ENCODE results near the gene ICA1. TPM values are rescaled to one million over a fixed set of nuclear protein-coding genes. Genes with fewer than 3 reads are reported as not detected.

The ICA1 gene
- 1.2 and 1.3 TPM in 2 replicates for total RNA-seq

DNA sequence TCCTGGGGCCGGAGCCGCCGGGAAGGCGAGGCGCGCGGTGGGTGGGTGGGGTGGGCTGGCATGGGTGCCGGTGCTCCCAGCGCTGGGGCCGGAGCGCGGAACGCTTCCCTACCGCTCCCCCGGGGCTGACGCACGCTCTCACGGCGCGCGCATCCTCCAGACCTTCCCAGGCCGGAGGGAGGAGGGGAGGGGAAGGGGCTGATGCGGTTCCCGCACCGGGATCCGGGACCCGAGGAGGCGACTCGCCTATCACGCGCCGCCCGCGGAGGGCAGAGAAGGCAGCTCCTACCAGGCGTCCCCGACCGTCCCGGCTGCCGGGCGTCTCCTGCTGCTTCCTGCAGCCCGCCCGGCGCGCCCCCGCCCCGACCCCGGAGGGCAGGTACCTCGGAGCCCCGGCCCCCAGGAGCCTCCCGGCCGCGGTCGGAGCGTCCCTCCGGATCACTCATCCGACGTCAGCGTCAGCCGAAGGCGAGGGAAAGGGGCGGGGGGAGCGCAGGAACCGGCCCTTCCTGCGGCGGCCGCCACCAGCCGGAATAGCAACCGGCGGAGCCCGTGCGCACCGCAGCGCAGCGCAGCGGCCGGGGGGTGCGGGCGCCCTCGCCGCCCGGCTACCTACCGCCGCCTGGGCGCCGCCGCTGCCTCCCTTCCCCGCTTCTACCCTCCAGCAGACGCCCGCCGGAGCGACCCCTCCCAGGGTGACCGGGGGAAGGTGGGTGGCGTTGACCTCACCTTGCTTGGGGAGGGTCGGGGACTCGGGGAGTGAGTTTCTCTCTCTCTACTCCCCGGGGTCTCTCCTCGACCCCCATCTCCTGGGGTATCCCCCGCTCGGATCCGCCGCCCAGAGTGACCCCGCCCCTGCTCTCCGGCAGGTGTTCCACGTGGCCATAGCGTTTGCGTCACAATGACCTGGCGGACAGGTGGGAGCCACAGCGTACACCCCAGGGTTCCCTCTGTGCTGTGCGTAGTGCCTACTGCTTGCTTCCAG, at the start of gene ICA1:
TSS of gene ICA1 (minus strand) at position 457 of the 985 bp plus-strand sequence. CDS start 26,241 bp downstream, outside the sequence.
- intact Hi-C loops (cut with micrococcal nuclease): no loop called here

DNA sequence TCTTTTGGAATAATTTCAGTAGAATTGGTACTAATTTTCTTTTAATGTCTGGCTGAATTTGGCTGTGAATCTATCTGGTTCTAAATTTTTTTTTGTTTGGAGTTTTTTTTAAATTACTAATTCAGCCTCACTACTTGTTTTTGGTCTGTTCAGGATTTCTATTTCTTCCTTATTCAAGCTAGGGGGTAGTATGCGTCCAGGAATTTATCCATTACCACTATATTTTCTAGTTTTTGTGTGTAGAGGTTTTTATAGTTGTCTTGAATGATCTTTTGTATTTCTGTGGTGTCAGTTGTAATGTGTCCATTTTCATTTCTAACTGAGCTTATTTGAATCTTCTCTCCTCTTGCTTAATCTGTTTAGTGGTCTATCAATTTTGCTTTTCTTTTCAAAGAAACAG, 48.9 kb upstream of the ICA1 start:
- intact Hi-C loops (cut with micrococcal nuclease): no loop called here

DNA sequence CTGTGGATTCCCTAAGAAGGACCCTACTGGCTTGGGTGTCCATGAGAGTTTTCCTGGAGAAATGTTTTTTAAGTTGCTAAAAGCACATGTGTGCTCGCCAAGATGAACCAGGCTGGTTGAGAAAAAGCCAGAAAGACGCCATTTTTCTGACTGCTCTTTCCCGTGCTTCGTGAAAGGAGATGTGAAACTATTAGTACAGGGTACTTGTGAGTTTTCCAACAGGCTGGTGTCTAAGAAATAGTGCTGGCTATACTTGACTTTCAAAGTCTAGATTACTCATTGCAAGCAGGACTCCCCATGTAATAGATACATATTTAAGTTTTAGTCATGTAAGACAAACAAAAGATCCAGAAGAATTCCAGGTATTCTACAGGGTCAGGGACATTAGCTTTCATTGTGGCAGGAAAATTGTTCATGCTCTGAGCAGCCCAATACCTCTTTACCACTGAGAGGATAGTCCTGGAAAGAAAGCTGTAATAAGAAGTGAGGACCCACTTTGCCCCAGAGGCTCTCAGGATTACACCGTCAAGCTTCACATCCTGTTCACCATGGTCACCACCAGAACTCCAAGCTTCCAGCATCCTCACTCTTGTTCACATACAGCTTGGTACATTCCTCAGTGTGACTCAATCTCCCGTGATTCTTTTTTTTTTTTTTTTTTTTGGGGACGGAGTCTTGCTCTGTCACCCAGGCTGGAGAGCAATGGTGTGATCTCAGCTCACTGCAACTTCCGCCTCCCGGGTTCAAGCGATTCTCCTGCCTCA, 43.8 kb upstream of the ICA1 start:
- intact Hi-C loops (cut with micrococcal nuclease): no loop called here

DNA sequence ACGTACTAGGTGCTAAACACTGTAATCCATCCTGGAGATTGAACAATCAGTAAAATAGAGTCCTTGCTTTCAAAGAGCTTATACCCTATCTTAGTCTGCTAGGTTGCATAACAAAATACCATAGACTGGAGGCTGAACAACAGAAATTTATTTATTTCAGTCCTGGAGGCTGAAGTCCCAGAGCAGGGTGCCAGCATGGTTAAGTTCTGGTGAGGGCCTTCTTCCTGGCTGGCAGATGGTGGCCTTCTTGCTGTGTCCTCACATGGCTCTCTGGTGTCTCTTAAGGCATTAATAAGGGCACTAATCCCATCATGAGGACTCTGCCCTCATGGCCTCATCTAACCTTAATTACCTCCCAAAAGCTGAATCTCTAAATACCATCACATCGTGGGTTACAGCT, 43.1 kb upstream of the ICA1 start:
- intact Hi-C loops (cut with micrococcal nuclease): no loop called here

DNA sequence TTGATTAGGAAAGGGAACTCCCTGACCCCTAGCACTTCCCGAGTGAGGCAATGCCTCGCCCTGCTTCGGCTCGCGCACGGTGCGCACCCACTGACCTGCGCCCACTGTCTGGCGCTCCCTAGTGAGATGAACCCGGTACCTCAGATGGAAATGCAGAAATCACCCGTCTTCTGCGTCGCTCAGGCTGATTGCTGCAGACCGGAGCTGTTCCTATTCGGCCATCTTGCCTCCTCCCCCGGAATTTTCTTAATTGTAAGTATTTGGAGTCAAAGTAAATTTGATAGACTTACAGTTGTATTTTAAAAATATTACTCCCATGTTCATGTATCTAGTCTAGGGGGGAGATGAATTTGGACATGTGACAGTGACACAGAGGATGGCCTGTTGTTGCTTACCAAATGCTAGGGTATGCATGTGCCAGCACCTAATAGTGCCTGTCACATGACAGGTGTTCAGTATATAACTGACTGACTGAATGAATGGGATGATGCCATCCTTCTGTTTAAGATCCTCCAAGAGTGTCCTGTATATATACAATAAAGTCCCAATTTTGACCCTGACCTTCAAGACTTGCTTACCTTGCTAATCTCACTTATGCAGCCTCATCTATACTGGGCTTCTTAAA, 42.0 kb upstream of the ICA1 start:
- intact Hi-C loops (cut with micrococcal nuclease): no loop called here

DNA sequence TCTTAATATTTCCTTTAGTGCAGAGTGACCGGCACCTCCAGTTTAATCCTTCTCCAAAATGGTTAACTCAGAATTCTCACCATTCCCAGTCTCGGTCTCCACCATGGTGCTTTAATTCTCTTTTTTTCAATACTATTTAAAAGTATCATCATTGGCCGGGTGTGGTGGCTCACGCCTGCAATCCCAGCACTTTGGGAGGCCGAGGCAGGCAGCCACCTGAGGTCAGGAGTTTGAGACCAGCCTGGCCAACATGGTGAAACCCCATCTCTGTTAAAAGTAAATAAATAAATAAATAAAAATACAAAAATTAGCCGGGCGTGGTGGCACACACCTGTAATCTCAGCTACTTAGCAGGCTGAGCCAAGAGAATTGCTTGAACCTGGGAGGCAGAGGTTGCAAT, 35.1 kb upstream of the ICA1 start:
- intact Hi-C loops (cut with micrococcal nuclease): loop anchor here (2.0 to 10.0 kb wide), 4 partner anchors 80 to 700 kb away; no protein-coding TSS in a partner anchor

DNA sequence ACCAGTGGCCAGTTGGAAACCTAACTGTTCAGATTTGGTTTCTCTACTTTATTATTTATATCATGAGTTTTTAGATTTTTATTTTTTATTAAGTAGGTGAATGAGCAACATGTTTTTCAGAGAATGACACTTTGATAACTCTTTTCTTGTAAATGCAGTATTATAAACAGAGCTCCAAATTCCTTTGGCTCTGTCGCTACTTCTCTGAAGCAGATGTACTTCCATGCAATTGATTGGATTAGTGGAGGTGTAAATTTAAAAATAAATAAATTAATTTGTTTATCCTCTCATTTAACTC, 34.3 kb upstream of the ICA1 start:
- intact Hi-C loops (cut with micrococcal nuclease): loop anchor here (1.0 to 10.0 kb wide), 5 partner anchors 79 to 1193 kb away; no protein-coding TSS in a partner anchor

DNA sequence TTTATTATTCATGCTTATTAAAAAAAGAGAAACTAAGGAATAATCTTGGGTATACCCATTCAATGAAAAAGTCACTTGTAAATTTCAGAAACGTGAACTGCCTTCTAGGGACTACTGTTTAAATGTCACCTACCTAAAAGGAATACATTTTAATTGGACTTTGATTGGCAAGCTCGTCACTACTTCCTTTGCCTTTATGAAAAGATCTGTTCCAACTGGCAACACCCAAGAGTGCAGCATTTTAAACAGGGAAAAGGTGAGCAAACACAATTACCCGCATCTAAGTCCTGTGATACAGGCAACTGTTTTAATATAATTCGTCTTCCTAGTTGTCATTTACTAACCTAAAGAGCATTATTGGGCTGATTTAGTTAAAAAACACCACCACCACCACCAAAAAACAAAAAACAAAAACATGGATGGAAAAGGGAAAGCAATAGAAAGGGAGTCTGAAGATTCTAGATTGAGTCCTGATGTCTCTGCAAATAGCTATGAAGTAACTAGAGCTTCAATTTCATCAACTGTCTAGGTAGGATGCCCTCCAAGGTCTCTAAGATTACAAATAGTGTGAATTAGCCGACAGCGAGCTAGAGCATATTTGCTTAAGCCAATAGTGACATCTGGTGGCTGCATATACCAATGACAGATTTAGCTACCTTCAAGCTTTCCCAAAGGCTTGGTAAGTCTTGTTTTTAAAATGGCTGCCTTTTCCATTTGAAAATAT, 33.8 kb upstream of the ICA1 start:
- intact Hi-C loops (cut with micrococcal nuclease): loop anchor here (1.0 to 10.0 kb wide), 5 partner anchors 78 to 1192 kb away; no protein-coding TSS in a partner anchor

DNA sequence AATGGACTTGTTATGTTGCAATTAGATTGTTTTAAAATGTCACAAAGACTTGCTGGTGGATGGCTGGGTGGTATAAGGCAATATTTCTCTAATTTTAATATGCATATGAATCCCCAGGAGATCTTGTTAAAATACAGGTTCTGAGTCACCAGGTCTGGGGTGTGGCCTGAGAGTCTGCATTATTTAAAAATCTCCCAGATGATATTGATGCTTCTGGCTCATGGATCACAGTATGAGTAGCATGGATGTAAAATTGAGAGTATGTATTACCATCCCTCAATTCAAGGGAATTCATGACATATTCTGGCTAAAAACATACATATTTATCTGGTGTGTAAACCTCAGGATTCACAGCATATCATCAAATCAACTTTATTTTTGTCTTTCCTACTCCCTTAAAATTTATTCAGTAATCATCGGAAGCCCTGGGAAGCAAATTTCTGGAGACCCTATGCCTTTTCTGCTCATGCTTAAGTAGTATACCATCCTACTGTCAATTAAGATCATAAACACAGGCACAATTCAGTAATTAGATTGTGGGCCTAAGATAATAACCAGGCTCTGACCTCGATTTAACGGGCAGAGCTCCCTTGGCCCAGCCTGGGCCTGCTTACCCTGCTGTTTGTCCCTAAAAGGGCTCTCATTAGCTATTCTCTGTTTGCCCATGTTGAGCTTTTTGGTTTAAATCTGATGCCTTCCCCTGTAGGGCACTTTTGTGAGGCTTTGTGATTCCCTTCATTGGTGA, 29.6 kb upstream of the ICA1 start:
- intact Hi-C loops (cut with micrococcal nuclease): loop anchor here (10.0 kb wide), 1 partner anchor 527 kb away; no protein-coding TSS in a partner anchor

DNA sequence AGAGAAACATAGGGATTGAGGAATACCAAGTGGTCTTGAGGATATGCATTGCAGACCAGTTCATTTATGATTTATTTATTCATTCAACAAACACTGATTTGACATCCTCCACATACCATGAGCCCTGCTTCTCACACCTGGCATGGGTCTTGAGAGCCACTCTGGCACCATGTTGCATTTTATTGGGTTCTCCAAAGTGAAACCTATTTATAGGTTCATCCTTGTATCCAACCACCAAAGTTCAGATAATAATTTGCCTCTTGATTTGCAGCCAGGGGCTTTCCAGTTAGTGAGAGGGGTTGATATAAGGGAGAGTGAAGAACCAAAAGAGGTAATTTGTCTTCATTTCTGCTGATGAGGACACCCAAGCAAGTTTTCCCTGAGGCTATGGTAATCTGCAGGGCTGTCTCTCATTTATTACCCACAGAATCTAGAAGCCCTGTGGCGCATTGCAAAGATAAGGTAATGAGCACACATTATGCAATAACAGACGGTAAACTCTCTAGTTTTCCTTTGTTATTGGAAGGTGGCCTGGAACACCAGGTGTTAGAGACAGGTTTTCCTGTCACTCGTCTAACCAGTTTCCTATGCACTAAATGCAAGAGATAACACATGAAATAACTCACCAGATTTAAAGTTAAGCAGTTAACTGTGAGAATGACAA, 28.8 kb upstream of the ICA1 start:
- intact Hi-C loops (cut with micrococcal nuclease): loop anchor here (10.0 kb wide), 1 partner anchor 526 kb away; no protein-coding TSS in a partner anchor

DNA sequence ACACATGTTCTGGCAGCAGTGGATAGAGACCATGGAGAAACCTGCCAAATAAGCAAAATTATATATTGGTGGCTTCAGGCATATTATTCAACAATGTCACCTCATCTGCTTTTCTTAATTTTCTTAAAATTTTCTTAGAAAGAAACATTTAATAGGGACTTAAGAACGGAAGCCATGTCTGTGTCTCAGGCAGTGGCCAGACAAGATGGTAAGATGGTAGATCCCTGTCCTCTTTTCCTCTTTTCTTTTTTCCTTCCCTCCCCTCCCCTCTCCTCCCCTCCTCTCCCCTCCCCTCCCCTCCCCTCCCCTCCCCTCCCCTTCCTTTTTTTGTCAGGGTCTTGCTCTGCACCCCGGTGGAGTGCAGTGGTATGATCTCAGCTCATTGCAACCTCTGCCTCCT, 24.2 kb upstream of the ICA1 start:
- intact Hi-C loops (cut with micrococcal nuclease): no loop called here

DNA sequence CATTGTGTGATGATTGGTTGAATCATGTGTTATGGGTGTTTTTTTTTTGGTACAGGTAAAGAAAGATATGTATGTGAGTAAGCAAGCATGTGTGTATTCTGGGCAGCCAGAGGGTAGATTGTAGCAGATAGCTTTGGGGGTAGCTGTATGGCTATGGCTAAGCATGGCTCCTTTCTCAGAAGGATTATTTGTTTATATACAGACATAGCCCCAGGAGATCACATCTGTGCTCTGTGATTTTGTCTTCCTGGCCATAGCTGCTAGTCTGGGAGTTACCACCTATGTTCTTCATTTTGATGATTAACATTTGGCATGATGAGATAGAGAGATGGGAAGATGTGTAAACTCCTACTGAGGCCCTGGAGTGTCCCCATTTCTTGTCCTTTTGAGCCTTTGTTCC, 23.2 kb upstream of the ICA1 start:
- intact Hi-C loops (cut with micrococcal nuclease): no loop called here

DNA sequence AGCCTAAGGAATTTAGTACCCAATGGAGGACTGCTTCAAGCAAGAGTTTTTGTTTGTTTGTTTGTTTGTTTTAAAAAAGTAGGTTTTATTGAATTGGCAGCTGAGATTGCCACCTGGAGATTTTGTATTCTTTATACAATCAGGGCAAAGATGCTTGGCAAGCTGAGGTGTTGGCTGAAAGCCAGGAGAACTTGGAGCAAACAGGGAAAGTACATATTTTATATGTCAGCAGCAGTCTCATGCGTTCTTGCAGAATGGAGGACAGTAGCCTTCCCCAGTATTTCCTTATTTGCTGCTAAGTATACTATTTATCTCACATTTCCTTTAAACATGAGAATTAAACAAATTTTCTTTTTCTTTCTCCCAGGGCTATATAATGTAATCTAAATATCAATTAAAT, 22.6 kb upstream of the ICA1 start:
- intact Hi-C loops (cut with micrococcal nuclease): no loop called here

DNA sequence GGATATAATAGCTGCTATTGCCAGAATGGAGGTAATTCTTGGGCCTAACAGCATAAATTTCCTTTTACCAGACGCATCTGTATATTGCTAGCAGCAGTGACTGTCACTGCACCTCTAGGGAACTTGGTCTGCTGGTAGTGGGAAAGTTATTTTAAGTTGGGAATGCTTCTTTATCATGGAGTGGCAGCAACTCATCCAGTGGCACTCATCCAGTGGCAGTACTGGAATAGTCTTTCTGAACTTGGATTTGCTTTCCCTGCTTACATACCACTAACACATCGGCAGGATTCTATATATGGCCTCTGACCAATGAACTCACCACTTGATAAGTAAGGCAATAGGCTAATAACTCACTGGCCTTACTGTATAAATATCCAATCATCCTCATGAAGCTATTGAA, 22.0 kb upstream of the ICA1 start:
- intact Hi-C loops (cut with micrococcal nuclease): no loop called here

DNA sequence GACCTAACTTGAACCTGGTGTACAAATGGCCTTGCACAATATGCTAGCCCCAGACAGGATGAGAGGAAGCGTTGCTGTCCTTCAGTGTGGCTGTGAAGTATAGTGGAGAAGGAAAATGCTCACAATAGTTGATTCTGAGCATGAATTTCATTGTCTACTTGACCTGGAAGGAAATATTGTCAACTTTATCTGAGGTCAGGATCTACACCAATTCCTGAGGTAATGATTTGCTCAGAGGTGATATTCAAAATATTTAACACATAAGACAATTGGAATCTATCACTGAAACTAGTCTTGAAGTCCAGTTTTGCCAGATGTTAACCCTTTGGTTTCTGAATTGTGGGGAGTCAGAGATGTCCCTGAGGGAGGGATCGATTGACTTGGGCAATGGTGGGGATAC, 20.9 kb upstream of the ICA1 start:
- intact Hi-C loops (cut with micrococcal nuclease): no loop called here

DNA sequence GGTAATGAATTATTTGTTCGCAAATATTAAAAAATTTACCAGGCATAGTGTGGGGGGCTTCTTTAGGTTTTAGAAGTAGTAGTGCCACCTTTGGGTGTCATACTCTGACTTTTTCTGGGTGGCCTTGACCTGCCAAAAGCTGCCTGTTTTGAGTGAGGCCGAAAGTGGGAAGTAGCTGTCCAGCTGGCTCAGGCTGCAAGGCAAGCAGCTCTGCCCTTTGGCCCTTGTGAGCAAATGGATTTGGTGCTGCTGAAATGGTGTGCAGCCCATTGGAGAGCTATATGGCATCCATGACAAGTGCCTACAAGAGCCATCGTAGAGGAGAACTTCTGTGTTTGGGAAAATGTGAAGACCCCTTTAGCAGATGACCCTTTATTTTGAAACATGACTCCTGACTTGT, 20.2 kb upstream of the ICA1 start:
- intact Hi-C loops (cut with micrococcal nuclease): no loop called here

DNA sequence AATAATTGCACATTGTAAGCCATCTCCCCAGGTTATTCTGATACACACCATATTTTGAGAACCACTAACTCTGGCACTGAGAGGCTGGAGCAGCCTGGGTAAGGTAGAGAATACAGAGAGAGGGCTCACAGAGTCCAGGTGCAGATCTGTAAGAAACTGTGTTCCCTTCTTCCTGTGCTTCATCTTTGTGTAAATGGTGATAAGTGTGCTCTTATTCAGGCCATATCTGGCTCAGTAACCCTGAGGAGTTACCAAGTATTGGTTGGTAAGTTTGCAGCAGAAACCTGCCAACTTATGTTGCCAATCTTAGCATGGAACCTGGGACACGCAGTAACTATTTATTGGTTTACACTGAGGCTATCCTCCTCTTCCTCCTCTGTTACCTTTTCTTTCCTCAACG, 16.2 kb upstream of the ICA1 start:
- intact Hi-C loops (cut with micrococcal nuclease): no loop called here

DNA sequence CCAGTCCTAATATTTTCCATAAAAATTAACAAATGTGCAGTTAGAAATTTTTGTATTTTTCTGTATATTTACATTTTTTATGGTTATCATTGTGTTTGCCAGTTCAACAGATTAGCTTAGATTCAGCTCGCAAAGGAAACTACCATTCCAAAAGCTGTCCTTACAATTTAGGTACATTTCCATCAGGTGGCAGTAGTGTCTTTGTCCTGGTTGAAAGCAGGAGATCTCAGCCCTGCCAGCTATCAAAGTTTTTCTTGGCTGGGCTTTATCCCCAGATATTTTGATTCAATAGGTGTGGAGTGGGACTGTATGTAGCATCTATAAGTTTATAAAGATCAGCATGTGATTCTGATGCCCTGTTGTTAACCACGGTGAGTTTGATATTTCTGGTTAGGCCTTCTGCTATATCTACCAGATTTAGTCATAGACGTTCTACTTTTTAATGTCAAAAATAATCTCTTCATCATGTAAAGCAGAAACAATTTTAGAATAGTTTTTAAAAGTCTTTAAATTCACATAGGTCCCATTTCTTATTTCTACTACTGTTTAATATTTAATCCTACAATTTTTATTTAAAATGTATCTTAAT, 15.5 kb upstream of the ICA1 start:
- intact Hi-C loops (cut with micrococcal nuclease): no loop called here

DNA sequence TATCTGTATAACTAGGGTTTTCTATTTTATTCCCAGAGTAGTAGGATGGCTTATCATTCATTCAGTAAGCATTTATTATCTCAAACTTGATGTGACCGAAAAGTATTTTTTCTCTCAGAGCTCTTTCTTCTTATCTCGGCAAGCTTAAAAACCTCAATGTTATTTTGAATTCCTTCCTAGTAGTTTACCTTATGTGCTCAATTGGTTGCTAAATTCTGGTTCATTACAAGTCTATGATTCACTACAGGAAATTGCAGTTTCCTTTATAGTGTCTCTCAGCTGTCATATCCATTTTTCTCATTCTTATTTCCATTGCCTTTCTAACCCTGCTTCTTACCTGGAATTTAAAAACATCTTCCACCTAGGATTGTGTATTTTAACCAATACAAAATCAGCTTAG, 12.6 kb upstream of the ICA1 start:
- intact Hi-C loops (cut with micrococcal nuclease): no loop called here
